Natural killer cell (primary cell): ENCODE results near the gene KIRREL3. TPM values are rescaled to one million over a fixed set of nuclear protein-coding genes. Genes with fewer than 3 reads are reported as not detected.

Experiments
- ATAC-seq, 3 donors: fragments of 150-1000 bp in 2 of 3; fragments of 200-7000 bp in 1 of 3; cut with Tn5 transposase; 1 replicate in 1 of 3; 2 replicates in 2 of 3; pipeline ENCODE4 v1.10.0; 2021; ENCODE audit warnings: mild to moderate bottlenecking in 2 of 3, moderate library complexity in 2 of 3
- DNase-seq, 2 donors: peaks; one replicate each; pipeline versions ENCODE4 v3.0.0 to v3.0.0-alpha.2; 2013 to 2021; ENCODE audit warnings: mixed read lengths in 1 of 2
- H3K27ac ChIP-seq: one replicate; pipeline ENCODE4 v1.5.1; 2013; ENCODE audit warnings: mild to moderate bottlenecking, low read length
- H3K27me3 ChIP-seq: one replicate; pipeline ENCODE4 v1.6.1; 2013; ENCODE audit warnings: low read length; ENCODE audit not compliant: control insufficient read depth, insufficient read depth
- H3K36me3 ChIP-seq: one replicate; pipeline ENCODE4 v1.6.1; 2013; ENCODE audit warnings: low read length; ENCODE audit not compliant: control insufficient read depth, insufficient read depth
- H3K4me1 ChIP-seq: one replicate; pipeline ENCODE4 v1.6.1; 2013; ENCODE audit warnings: low read length; ENCODE audit not compliant: control insufficient read depth, insufficient read depth
- H3K4me3 ChIP-seq: one replicate; pipeline ENCODE4 v1.5.1; 2013; ENCODE audit warnings: low read length
- H3K9me3 ChIP-seq: one replicate; pipeline ENCODE4 v1.6.1; 2013; ENCODE audit warnings: low read length; ENCODE audit not compliant: control insufficient read depth, insufficient read depth
- H3K27ac Mint-ChIP-seq, 2 donors: one replicate each; pipeline ENCODE4 v1.8.0; 2022; ENCODE audit warnings: mild to moderate bottlenecking in 2 of 2, mixed read lengths in 2 of 2, moderate library complexity in 1 of 2
- H3K27me3 Mint-ChIP-seq, 2 donors: one replicate each; pipeline ENCODE4 v1.8.0; 2022; ENCODE audit warnings: low read depth in 2 of 2, mixed read lengths in 2 of 2
- H3K36me3 Mint-ChIP-seq: one replicate; pipeline ENCODE4 v1.8.0; 2022; ENCODE audit warnings: mixed read lengths
- H3K4me1 Mint-ChIP-seq, 2 donors: one replicate each; pipeline ENCODE4 v1.8.0; 2022; ENCODE audit warnings: mixed read lengths in 2 of 2
- H3K4me3 Mint-ChIP-seq: one replicate; pipeline ENCODE4 v1.8.0; 2022; ENCODE audit warnings: mild to moderate bottlenecking, moderate library complexity, mixed read lengths
- H3K9me3 Mint-ChIP-seq, 2 donors: one replicate each; pipeline ENCODE4 v1.8.0; 2022; ENCODE audit warnings: mixed read lengths in 2 of 2
- CTCF ChIP-seq: fragments of 200-600 bp; IDR thresholded peaks from one replicate; pipeline ENCODE4 v1.8.0; 2022; ENCODE audit warnings: antibody characterized with exemption
- WGBS: methylation state at CpG from one replicate; pipeline ENCODE4 v1.1.7; 2013; ENCODE audit warnings: missing lambda C conversion rate; ENCODE audit not compliant: insufficient coverage; 5-methylcytosine and 5-hydroxymethylcytosine counted together
- intact Hi-C: fragments of 100-400 bp; cut with micrococcal nuclease; formaldehyde crosslinking; loops from one replicate; pipeline ENCODE4 v1.14.2; 2022
- total RNA-seq, 4 donors: library from RNA; stranded (reverse); fragments of 120-200 nt in 1 of 4; gene quantifications; one replicate each; pipeline versions ENCODE4 v1.2.3 to v1.2.4, GENCODE V29; 2013 to 2022

The KIRREL3 gene
- total RNA-seq, 3 donors from 2014 or later (not counting 1 experiment from before 2014, with no cell fraction given) = not detected

- intact Hi-C loops = no loop called here
- peak in 1 of 3 donors; percentile 34 for ATAC-seq
These were observed 393.2 kb downstream of the KIRREL3 start for GRCh38 chr11:126607374-126607773.

GRCh38 chr11:126606484-126606883, 394.1 kb downstream of the KIRREL3 start:
- Histone ChIP-seq H3K4me1 (no peaks in the 10 kb centered on the region), H3K27ac (no peak overlapping the region), H3K27me3 (no peaks in the 10 kb centered on the region), H3K4me3 (no peak overlapping the region), H3K36me3 (no peaks in the 10 kb centered on the region), H3K9me3 (no peaks in the 10 kb centered on the region)
- intact Hi-C loops = no loop called here
- H3K27ac Mint-ChIP-seq = no peak overlapping the region
- H3K4me3 Mint-ChIP-seq = no peak overlapping the region
- H3K9me3 Mint-ChIP-seq = no peaks in the 10 kb centered on the region
- no peak for TF ChIP-seq CTCF
- H3K4me1 Mint-ChIP-seq = no peaks in the 10 kb centered on the region
- 79% methylated on average over 4 of the region's 4 CpGs for WGBS
- H3K36me3 Mint-ChIP-seq = no peaks in the 10 kb centered on the region
- H3K27me3 Mint-ChIP-seq = peaks cover 8 to 19% of the 10 kb centered on the region in 2 donors
- DNase-seq = no peak
- ATAC-seq = no peak

More at GRCh38 chr11:126607374-126607773, 393.2 kb downstream of the KIRREL3 start:
- Histone ChIP-seq H3K36me3 (no peaks in the 10 kb centered on the region), H3K27ac (no peak overlapping the region), H3K4me3 (no peak overlapping the region), H3K9me3 (no peaks in the 10 kb centered on the region), H3K27me3 (no peaks in the 10 kb centered on the region), H3K4me1 (no peaks in the 10 kb centered on the region)
- 18% methylated on average over 8 of the region's 8 CpGs for WGBS
- H3K4me1 Mint-ChIP-seq = no peaks in the 10 kb centered on the region
- no peak overlapping the region for H3K4me3 Mint-ChIP-seq
- no peak for TF ChIP-seq CTCF
- no peaks in the 10 kb centered on the region for H3K9me3 Mint-ChIP-seq
- DNase-seq = no peak
- no peak overlapping the region for H3K27ac Mint-ChIP-seq
- peaks cover 6 to 20% of the 10 kb centered on the region in 2 donors for H3K27me3 Mint-ChIP-seq
- no peaks in the 10 kb centered on the region for H3K36me3 Mint-ChIP-seq

GRCh38 chr11:126604461-126604860, 396.1 kb downstream of the KIRREL3 start:
- Mint-ChIP-seq H3K27ac (no peak overlapping the region), H3K36me3 (no peaks in the 10 kb centered on the region), H3K4me3 (no peak overlapping the region), H3K9me3 (no peaks in the 10 kb centered on the region), H3K4me1 (no peaks in the 10 kb centered on the region), H3K27me3 (peaks cover 13 to 37% of the 10 kb centered on the region in 2 donors)
- DNase-seq (no peak), ATAC-seq (no peak)
- WGBS = 89% methylated on average over 7 of the region's 7 CpGs
- H3K4me1 ChIP-seq = no peaks in the 10 kb centered on the region
- H3K4me3 ChIP-seq = no peak overlapping the region
- no peak for TF ChIP-seq CTCF
- no peaks in the 10 kb centered on the region for H3K27me3 ChIP-seq
- no peaks in the 10 kb centered on the region for H3K36me3 ChIP-seq
- no peaks in the 10 kb centered on the region for H3K9me3 ChIP-seq
- intact Hi-C loops = no loop called here
- no peak overlapping the region for H3K27ac ChIP-seq

- H3K27me3 ChIP-seq = no peaks in the 10 kb centered on the region
- no peaks in the 10 kb centered on the region for H3K4me1 ChIP-seq
- no peak overlapping the region for H3K4me3 Mint-ChIP-seq
- peaks cover 15 to 46% of the 10 kb centered on the region in 2 donors for H3K27me3 Mint-ChIP-seq
- H3K4me1 Mint-ChIP-seq = no peaks in the 10 kb centered on the region
- intact Hi-C loops = no loop called here
- no peak overlapping the region for H3K27ac ChIP-seq
- no peak overlapping the region for H3K27ac Mint-ChIP-seq
- H3K36me3 Mint-ChIP-seq = no peaks in the 10 kb centered on the region
- H3K36me3 ChIP-seq = no peaks in the 10 kb centered on the region
- no peaks in the 10 kb centered on the region for H3K9me3 ChIP-seq
- no peak overlapping the region for H3K4me3 ChIP-seq
- no peak for TF ChIP-seq CTCF
- no peak for DNase-seq
- no peaks in the 10 kb centered on the region for H3K9me3 Mint-ChIP-seq
- 92% methylated on average over 6 of the region's 6 CpGs for WGBS
- no peak for ATAC-seq
These were observed 397.1 kb downstream of the KIRREL3 start for GRCh38 chr11:126603486-126603885.
